ENCODE measurements around the gene SMYD3.

DNA sequence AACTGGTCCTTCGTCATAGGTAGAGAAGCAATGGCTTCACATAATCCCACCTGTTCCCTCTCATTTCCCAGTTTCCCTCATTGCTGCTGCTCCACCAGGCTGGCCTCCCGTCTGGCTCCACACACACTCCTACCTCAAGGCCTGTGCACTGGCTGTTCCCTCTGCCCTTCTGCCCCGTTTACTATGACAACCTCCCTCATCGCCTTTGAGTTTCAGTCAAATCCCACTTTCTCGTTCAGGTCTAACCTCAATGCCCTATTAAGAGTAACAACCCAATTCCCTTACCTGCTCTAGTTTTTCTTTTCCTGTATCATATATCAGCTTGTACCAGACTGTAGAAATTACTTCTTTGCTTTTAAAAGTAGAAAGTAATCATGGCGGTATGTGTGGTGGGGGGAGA lies 589.7 kb downstream of the SMYD3 start:
- TF ChIP-seq, protein P1, sequence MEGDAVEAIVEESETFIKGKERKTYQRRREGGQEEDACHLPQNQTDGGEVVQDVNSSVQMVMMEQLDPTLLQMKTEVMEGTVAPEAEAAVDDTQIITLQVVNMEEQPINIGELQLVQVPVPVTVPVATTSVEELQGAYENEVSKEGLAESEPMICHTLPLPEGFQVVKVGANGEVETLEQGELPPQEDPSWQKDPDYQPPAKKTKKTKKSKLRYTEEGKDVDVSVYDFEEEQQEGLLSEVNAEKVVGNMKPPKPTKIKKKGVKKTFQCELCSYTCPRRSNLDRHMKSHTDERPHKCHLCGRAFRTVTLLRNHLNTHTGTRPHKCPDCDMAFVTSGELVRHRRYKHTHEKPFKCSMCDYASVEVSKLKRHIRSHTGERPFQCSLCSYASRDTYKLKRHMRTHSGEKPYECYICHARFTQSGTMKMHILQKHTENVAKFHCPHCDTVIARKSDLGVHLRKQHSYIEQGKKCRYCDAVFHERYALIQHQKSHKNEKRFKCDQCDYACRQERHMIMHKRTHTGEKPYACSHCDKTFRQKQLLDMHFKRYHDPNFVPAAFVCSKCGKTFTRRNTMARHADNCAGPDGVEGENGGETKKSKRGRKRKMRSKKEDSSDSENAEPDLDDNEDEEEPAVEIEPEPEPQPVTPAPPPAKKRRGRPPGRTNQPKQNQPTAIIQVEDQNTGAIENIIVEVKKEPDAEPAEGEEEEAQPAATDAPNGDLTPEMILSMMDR (IDR thresholded peaks at IDR 0.05): no peak
- no peak for TF ChIP-seq POLR2A (IDR thresholded peaks at IDR 0.05)
